GM12801 (cell line): ENCODE results near the gene GNB1L.

Source experiments
- TF ChIP-seq, protein P1 (sequence below): IDR thresholded peaks from one replicate; pipeline ENCODE4 v1.5.1; 2011; ENCODE audit warnings: control low read depth; ENCODE audit not compliant: insufficient read length; ENCODE audit errors: extremely low read depth

Gene GNB1L

DNA sequence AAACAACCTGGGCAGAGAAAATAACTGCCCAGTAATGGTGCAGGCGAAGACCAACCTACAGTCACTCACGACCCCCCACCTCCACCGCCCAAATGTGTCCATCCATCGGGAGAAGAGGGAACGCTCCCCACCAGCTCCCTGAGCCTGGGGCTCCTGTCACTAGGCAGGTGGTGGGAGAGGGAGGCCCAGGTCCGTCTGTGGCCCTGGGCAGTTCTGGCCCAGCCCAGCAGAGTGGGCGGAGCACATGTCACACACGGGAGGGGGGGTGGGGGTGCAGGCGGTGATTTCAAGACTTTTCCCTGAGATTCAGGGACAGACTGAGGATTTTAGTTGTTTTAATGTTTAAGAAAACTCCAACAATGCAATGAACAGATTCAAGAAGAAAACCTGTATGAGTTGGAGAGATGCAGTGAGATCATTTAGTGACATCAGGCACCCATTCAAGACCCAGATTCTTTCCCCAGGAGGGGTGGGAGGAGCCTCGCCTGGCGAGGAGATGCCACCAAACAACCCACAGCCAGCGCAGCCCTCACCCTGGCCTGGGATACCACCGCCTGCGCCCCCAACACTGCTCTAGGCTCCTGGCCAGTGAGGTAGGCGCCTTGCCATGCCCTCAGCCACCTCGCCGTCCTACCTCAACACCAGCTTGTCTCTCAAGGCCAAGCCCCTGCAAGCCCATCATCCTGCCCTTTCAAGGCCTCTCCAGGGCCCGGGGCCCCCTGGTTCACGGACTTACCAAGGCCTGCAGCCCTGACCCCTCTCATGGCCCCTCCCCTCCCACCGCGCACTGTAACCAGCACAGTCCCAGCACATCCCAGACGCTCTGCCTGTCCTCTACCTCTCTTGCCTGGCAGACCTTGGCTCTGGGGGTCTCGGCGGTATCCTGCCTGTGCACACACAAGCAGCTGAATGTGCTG, 57.3 kb downstream of the GNB1L start:
- TF ChIP-seq, protein P1, sequence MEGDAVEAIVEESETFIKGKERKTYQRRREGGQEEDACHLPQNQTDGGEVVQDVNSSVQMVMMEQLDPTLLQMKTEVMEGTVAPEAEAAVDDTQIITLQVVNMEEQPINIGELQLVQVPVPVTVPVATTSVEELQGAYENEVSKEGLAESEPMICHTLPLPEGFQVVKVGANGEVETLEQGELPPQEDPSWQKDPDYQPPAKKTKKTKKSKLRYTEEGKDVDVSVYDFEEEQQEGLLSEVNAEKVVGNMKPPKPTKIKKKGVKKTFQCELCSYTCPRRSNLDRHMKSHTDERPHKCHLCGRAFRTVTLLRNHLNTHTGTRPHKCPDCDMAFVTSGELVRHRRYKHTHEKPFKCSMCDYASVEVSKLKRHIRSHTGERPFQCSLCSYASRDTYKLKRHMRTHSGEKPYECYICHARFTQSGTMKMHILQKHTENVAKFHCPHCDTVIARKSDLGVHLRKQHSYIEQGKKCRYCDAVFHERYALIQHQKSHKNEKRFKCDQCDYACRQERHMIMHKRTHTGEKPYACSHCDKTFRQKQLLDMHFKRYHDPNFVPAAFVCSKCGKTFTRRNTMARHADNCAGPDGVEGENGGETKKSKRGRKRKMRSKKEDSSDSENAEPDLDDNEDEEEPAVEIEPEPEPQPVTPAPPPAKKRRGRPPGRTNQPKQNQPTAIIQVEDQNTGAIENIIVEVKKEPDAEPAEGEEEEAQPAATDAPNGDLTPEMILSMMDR = no peak

DNA sequence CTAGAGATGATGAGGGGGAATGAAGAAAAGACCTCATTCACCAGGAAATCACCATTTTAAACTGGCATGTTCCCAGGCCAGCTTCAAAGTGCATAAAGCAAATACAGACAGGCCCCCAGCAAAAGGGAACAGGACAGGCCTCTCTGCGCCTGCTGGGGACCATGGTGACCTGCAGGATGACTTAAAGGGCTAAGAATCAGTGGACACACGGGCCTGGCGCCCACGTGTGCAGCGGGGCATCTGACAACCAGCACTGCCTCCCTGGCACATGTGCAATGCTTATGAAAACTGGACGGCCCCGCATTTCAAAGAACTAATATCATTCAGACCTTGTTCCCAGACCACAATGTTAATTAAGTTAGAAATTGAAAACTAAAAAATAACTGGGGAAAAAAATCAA, 58.5 kb downstream of the GNB1L start:
- TF ChIP-seq, protein P1 = no peak

DNA sequence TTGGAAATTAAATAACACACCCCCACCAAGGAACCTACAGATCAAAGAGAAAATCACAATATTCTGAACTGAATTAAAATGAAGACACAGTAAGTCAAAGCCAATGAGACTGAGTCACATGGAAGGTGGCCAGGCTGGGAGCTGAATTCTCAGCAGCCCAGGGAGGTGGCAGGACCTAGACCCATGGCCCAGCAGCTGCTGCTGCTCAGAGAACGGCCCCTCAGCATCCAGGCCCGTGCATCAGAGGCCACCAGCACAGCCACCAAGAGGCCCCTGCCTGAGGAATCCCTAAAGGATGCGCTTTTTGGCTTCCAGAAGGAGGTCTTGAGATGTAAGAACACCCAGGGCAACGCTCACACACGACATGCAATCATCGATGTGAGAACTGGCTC, 59.1 kb downstream of the GNB1L start:
- TF ChIP-seq, protein P1 = no peak

DNA sequence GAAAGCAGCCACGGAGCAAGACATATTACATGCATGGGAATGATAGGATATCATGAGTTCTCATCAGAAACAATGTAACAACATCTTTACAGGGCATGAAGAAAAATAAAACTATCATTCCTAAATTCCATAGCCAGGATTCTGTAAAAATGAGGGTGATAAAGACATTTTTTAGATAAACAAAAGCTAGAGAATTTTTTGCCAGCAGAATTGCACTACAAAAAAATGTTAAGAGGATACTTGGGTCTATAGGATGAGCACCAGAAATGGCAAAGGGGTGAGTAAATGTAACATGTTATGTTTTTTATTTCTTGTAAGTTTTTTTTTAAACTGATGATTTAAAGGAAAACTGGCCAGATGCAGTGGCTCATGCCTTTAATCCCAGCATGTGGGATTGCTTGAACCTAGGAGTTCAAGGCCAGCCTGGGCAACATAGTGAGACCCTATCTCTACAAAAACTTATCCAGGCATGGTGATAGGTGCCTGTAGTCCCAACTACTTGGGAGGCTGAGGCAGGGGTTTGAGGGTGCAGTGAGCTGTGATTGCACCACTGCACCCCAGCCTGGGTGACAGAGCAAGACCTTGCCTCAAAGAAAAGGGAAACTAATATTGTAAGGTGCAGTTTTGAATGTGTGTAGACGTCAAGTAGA, 60.9 kb downstream of the GNB1L start:
- TF ChIP-seq, protein P1 = no peak

DNA sequence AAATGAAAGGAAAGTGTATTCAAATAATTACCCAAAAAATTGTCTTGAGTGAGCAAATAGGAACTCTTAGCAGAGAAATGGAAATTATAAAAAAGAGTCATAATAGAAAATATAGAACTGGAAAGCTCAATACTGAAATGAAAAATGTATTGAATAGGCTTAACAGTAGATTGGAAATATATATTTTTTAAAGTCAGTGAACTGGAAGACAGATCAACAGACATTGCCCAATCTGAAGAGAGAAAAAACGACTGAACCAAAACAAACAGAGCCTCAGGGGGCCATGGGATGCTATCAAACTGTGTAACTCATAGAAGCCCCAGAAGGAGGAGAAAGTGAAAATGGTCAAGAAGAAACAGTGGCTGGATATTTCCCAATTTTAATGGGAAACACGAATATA, 61.5 kb downstream of the GNB1L start:
- TF ChIP-seq, protein P1 = no peak

DNA sequence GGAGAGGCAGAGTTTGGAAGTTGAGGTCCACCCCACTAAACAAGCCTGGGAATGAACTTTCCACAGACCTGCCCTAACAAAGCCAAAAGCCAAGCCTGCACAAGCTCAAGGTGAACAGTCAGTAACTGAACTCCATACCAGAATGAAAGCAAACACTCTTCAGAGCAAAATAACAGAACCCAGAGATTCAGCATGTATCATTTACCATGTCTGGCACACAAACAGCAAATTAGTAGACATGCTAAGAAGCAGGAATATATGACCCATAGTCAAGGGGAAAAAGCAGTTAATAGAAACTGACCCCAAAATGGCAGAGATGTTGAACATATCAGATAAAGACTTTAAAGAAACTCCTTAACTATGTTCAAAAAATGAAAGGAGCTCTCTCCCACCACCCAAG, 62.8 kb downstream of the GNB1L start:
- TF ChIP-seq, protein P1 = no peak

DNA sequence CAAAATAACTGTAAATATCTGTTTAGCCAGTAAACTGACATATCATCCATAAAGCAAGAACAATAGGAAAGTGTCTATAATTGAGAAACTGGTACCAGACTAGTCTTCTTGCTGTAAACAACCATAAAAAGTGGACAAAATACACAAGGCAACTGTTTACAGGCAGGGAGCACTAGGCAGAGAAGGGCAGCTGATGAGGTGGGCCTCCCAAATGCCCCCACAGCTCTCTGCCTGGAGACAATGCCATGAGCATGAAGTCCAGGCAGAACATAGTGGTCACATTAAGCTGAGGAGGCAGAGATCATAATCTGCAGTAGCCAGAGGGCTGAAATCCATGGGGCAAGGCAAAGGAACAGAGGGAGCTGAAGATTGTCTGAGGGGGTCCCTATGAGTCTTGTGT, 63.4 kb downstream of the GNB1L start:
- TF ChIP-seq, protein P1 = no peak
